Common myeloid progenitor, CD34-positive (primary cell): ENCODE measurements around the gene MDM4.

Experiments used
- CTCF ChIA-PET: fragments of 350-600 bp; sonication (Branson Sonifier 250); formaldehyde crosslinking; loops from one replicate; lab custom pipeline; 2021; ENCODE audit warnings: antibody characterized with exemption; lab: Charles Lee
- POLR2A ChIA-PET: fragments of 350-600 bp; sonication (Branson Sonifier 250); formaldehyde crosslinking; loops from one replicate; lab custom pipeline; 2021; ENCODE audit warnings: antibody characterized with exemption; lab: Charles Lee
- DNase-seq, 3 donors: peaks; one replicate each; pipeline versions ENCODE4 v3.0.0 to v3.0.0-alpha.2; 2013
- H3K27ac ChIP-seq, 2 experiments: 1 replicate in 1 of 2; 2 replicates in 1 of 2; pipeline ENCODE4 v1.7.0; 2013; ENCODE audit warnings: inconsistent platforms in 2 of 2, low read length in 2 of 2, mild to moderate bottlenecking in 2 of 2, low read depth in 1 of 2, moderate library complexity in 1 of 2; ENCODE audit not compliant: severe bottlenecking in 2 of 2, insufficient read depth in 1 of 2, poor library complexity in 1 of 2
- H3K27me3 ChIP-seq, 5 experiments: replicated peaks in 2 of 5; 1 replicate in 3 of 5; 2 replicates in 2 of 5; pipeline versions ENCODE4 v1.6.1 to v1.7.0; 2013; ENCODE audit warnings: low read length in 4 of 5, mild to moderate bottlenecking in 2 of 5, moderate library complexity in 2 of 5, inconsistent platforms in 1 of 5; ENCODE audit not compliant: insufficient read depth in 5 of 5, control insufficient read depth in 4 of 5
- H3K36me3 ChIP-seq, 4 experiments: 1 replicate in 2 of 4; 2 replicates in 2 of 4; pipeline versions ENCODE4 v1.6.1 to v1.7.0; 2013; ENCODE audit warnings: low read length in 3 of 4, control low read depth in 1 of 4, mild to moderate bottlenecking in 1 of 4; ENCODE audit not compliant: control insufficient read depth in 4 of 4, insufficient read depth in 4 of 4
- H3K4me1 ChIP-seq, 4 experiments: 1 replicate in 3 of 4; 2 replicates in 1 of 4; pipeline versions ENCODE4 v1.6.1 to v1.7.1; 2013; ENCODE audit warnings: low read length in 3 of 4, mild to moderate bottlenecking in 3 of 4, control low read depth in 1 of 4, inconsistent platforms in 1 of 4, moderate library complexity in 1 of 4; ENCODE audit not compliant: control insufficient read depth in 4 of 4, insufficient read depth in 4 of 4; ENCODE audit errors: control extremely low read depth in 1 of 4
- H3K4me3 ChIP-seq, 7 experiments: 1 replicate in 4 of 7; 2 replicates in 3 of 7; pipeline versions ENCODE4 v1.5.1 to v1.7.0; 2013; ENCODE audit warnings: mild to moderate bottlenecking in 7 of 7, low read length in 6 of 7, moderate library complexity in 6 of 7, inconsistent platforms in 2 of 7, low read depth in 2 of 7, control low read depth in 1 of 7; ENCODE audit not compliant: insufficient read depth in 4 of 7, control insufficient read depth in 1 of 7; ENCODE audit errors: extremely low read depth in 1 of 7
- H3K9me3 ChIP-seq, 5 experiments: 1 replicate in 4 of 5; 2 replicates in 1 of 5; pipeline versions ENCODE4 v1.6.1 to v1.7.1; 2013; ENCODE audit warnings: low read length in 4 of 5, mild to moderate bottlenecking in 2 of 5, inconsistent platforms in 1 of 5, low read depth in 1 of 5, moderate library complexity in 1 of 5; ENCODE audit not compliant: control insufficient read depth in 4 of 5, insufficient read depth in 2 of 5; ENCODE audit errors: control extremely low read depth in 1 of 5
- WGBS: methylation state at CpG from one replicate; pipeline ENCODE4 v1.1.5; 2013; ENCODE audit not compliant: insufficient coverage; 5-methylcytosine and 5-hydroxymethylcytosine counted together

Gene MDM4

DNA sequence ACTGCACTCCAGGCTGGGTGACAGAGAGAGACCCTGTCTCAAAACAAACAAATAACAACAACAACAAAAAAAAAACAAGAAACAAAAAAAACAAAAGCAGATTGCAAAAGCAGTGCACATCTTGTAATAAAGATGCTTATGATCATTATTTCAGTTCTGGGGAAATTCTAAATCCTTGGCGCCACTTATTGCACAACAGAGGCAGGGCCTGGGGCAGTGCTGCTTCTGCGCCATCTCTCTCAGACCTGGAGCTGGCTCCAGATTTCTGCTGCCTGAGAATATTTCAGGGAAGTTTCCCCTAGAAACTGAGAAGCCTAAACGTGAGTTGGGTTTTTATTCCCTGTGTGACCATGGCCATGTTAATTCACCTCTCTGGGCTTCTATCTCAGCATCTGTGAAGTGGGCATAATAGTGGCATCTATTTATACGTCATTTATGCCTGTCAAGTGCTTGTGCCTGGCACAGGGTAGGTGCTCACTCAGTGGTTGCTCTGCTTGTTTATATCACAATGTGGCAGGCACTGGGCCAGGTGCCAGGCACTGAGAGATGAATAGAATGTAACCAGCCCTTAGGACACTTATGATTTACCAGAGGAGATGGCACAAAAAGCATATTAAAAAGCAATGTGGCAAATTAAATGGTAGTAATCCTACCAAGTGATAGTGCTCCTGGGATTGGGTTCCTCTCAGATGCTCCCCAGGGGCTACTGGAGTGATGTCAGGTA lies 67.9 kb downstream of the MDM4 start:
- H3K4me1 ChIP-seq = peaks cover 0 to 2% (median under 1%) of the 10 kb centered on the region in 4 experiments
- no peak for DNase-seq
- no peaks in the 10 kb centered on the region for H3K9me3 ChIP-seq
- H3K27me3 ChIP-seq = no peaks in the 10 kb centered on the region
- H3K4me3 ChIP-seq = no peak overlapping the region
- ChIA-PET POLR2A (no interaction called here), CTCF (no interaction called here)
- H3K27ac ChIP-seq = no peak overlapping the region
- WGBS = 95% methylated on average over 4 of the region's 4 CpGs
- H3K36me3 ChIP-seq = peaks cover 0 to 3% (median 0%) of the 10 kb centered on the region in 4 experiments

DNA sequence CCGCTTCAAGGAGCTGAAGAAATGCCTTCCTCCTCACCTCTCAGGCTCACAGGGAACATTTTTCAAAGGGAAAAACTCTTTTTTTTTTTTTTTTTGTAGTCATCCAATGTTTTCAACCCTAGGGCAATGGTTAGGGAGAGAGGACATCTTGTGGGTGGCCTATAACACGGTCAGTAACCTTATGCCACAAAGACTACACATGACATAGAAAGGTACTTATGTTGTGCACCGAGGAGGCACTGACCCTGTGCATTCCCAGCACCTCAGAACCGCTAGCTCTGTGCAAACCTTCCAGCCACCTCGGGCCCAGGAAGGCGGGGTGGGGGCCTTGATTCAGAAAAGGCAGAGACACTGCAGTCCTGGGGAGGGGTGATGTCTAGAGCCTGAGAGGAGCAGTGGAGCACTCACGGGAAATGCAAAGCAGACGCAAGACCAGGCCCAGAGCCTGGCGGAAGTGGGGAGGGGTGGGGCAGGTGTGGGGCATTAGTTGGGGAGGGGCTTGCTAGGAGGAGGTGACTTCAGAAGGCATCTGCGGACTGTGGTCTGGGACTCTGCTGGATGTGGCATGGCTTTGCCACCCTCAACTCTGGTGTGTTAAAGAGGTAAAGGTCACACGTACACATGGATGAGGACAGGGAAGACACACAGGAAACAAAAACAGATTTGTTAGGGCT lies 68.6 kb downstream of the MDM4 start:
- no peak overlapping the region for H3K4me3 ChIP-seq
- H3K9me3 ChIP-seq = no peaks in the 10 kb centered on the region
- WGBS = 96% methylated on average over 8 of the region's 11 CpGs
- no peak for DNase-seq
- POLR2A ChIA-PET = no interaction called here
- H3K27ac ChIP-seq = no peak overlapping the region
- no peaks in the 10 kb centered on the region for H3K27me3 ChIP-seq
- no peaks in the 10 kb centered on the region for H3K4me1 ChIP-seq
- H3K36me3 ChIP-seq = peaks cover 0 to 3% (median 0%) of the 10 kb centered on the region in 4 experiments
- CTCF ChIA-PET = no interaction called here

DNA sequence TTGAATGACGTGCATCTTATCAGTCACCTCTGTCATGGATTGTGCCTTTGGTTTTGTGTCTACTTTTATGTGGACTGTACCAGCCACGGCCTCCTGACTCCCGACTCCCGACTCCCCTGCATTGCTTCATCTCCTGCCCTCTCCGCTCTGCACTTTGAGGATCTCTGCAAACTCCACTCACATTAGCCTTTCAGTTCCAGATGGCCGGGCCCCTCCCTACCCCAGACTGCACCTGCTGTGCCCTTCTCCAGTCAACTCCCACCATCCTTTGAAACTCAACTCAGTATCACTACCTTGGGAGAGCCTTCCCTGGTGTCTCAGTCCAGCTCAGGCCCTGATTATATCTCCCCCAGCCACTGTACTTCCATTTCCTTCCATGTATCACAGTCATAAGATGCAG lies 71.4 kb downstream of the MDM4 start:
- Histone ChIP-seq H3K36me3 (no peaks in the 10 kb centered on the region), H3K4me1 (no peaks in the 10 kb centered on the region), H3K9me3 (no peaks in the 10 kb centered on the region), H3K27ac (no peak overlapping the region), H3K4me3 (no peak overlapping the region), H3K27me3 (no peaks in the 10 kb centered on the region)
- ChIA-PET CTCF (interaction anchor here (1.2 kb wide), 1 partner anchor 21 kb away, joined by 4 read pairs; no protein-coding TSS in a partner anchor), POLR2A (interaction anchor here (0.6 kb wide), 1 partner anchor 46 kb away, joined by 3 read pairs; no protein-coding TSS in a partner anchor)
- WGBS = 100% methylated on average over 3 of the region's 6 CpGs
- DNase-seq = no peak

DNA sequence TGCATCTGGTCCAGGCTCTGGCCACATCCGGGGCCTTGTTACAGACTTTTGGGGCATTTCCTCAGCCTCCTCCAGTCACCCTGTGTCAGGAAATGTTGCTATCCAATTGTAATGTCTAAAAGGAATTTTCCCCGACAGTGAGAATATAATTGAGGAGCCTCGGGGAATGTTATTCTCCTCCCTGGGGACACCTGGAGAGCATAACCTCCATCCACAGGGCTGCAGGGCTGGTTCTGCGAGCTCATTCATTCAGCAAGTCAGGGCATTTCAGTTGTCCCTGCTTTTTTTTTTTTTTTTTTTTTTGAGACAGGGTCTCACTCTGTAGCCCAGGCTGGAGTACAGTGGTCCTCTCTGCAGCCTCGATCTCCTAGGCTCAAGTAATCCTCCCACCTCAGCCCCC lies 72.6 kb downstream of the MDM4 start:
- Histone ChIP-seq H3K4me1 (no peaks in the 10 kb centered on the region), H3K27ac (no peak overlapping the region), H3K4me3 (no peak overlapping the region), H3K27me3 (no peaks in the 10 kb centered on the region), H3K36me3 (no peaks in the 10 kb centered on the region), H3K9me3 (no peaks in the 10 kb centered on the region)
- CTCF ChIA-PET = interaction anchor here (1.3 kb wide), 1 partner anchor 15 kb away, joined by 3 read pairs; no protein-coding TSS in a partner anchor
- WGBS = 92% methylated on average over 2 of the region's 5 CpGs
- POLR2A ChIA-PET = interaction anchor here (0.6 kb wide), 1 partner anchor 247 kb away, joined by 3 read pairs; no protein-coding TSS in a partner anchor
- no peak for DNase-seq

DNA sequence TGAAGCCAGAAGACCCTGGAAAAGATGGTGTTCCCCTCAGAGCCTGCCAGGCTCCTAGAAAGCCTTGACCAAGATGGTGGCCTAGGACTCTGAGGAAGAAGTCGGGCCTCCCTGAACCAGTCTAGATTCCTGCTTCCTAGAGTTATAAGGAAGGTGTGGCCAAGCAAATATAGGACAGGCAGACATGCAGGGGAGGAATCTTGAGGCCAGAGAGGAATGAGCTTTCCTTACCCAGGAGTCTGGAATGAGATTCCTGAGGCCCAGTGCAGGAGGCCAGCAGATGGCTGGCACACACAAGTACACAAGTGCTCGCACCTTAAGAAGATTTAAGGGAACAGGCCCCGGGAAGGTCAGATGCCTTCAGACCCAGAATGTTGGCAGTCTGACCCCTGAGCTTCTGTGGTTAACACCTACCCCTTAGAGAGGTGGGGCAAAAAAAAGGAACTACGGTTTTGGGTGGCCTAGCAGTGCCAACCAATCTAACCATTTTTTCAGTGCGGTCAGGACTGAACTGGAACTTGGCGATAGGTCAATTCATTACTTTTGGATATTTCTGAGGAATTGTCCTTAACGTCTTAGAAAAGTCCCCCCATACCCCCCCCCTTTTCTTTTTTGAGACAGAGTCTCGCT lies 73.3 kb downstream of the MDM4 start:
- 96% methylated on average over 3 of the region's 8 CpGs for WGBS
- ChIA-PET CTCF (interaction anchor here (1.3 kb wide), 1 partner anchor 16 kb away, joined by 3 read pairs; no protein-coding TSS in a partner anchor), POLR2A (no interaction called here)
- no peaks in the 10 kb centered on the region for H3K36me3 ChIP-seq
- H3K4me1 ChIP-seq = no peaks in the 10 kb centered on the region
- no peak overlapping the region for H3K27ac ChIP-seq
- no peaks in the 10 kb centered on the region for H3K27me3 ChIP-seq
- H3K9me3 ChIP-seq = no peaks in the 10 kb centered on the region
- DNase-seq = no peak
- H3K4me3 ChIP-seq = no peak overlapping the region

DNA sequence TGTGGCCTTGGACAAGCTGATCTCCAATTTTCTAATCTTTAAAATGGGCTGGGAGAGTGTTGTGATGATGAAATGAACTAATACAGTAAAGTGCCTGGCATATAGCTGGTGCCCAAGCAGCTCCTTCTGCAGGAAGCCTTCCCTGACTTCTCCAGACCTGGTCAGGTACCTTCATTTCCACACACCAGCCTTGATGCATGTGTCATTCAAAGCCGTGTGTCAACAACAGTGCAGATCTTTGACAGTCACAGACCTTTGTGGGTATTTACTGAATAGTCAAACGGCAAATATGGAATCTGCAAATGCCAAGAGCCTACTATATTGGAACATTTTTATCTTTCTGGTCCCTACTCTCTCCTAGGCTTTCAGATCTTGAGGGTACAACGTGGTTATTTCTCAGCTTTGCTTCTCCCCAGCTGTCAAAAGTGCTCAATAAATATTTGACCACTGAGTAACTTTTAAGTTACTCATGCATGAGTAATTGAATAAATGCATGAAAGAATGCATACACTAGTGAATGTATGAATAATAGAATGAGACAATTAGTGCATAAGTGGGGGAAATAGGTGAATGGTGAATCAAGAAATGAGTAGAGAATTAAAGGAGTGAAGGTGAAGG lies 75.4 kb downstream of the MDM4 start:
- ChIA-PET POLR2A (interaction anchor here (0.6 kb wide), 1 partner anchor 1028 kb away, joined by 3 read pairs; no protein-coding TSS in a partner anchor), CTCF (interaction anchor here (0.5 kb wide), 1 partner anchor 267 kb away, joined by 4 read pairs; no protein-coding TSS in a partner anchor)
- no peak for DNase-seq

More for the DNA sequence above, 75.4 kb downstream of the MDM4 start:
- no peaks in the 10 kb centered on the region for H3K4me1 ChIP-seq
- no peak overlapping the region for H3K27ac ChIP-seq
- 100% methylated on average over 2 of the region's 3 CpGs for WGBS
- no peaks in the 10 kb centered on the region for H3K27me3 ChIP-seq
- no peaks in the 10 kb centered on the region for H3K9me3 ChIP-seq
- H3K36me3 ChIP-seq = no peaks in the 10 kb centered on the region
- H3K4me3 ChIP-seq = no peak overlapping the region
